ENCODE measurements around the gene SNTG2.
"Not testable (repeated sequence)": the region's sequence is repeated elsewhere in the genome, so short reads cannot be mapped to it uniquely, and the experiment has no call there.

SNTG2 gene

GRCh38 chr2:1209761-1210160, 259.1 kb downstream of the SNTG2 start:
- no peak for DNase-seq

- no peak for DNase-seq
Measured at GRCh38 chr2:1210352-1210751, 259.7 kb downstream of the SNTG2 start.

- no peak for DNase-seq
Measured at GRCh38 chr2:1219901-1220573, 269.4 kb downstream of the SNTG2 start.

- DNase-seq = no peak
Measured at GRCh38 chr2:1222056-1222455, 271.4 kb downstream of the SNTG2 start.

- no peak for DNase-seq
Measured at GRCh38 chr2:1223791-1224190, 273.1 kb downstream of the SNTG2 start.

- no peak for DNase-seq
Measured at GRCh38 chr2:1224901-1225300, 274.3 kb downstream of the SNTG2 start.

GRCh38 chr2:1226766-1227165, 276.1 kb downstream of the SNTG2 start:
- DNase-seq = no peak

- no peak for DNase-seq
Measured at GRCh38 chr2:1227274-1227900, 276.7 kb downstream of the SNTG2 start.

GRCh38 chr2:1229596-1229995, 278.9 kb downstream of the SNTG2 start:
- DNase-seq = not testable (repeated sequence)

- DNase-seq = no peak
Measured at GRCh38 chr2:1230155-1230893, 279.7 kb downstream of the SNTG2 start.

GRCh38 chr2:1231466-1232063, 280.9 kb downstream of the SNTG2 start:
- no peak for DNase-seq

GRCh38 chr2:1233281-1233680, 282.6 kb downstream of the SNTG2 start:
- no peak for DNase-seq

- no peak for DNase-seq
Measured at GRCh38 chr2:1234731-1235308, 284.2 kb downstream of the SNTG2 start.

- DNase-seq = no peak
Measured at GRCh38 chr2:1235806-1236205, 285.2 kb downstream of the SNTG2 start.

GRCh38 chr2:1236606-1237005, 286.0 kb downstream of the SNTG2 start:
- no peak for DNase-seq

- DNase-seq = no peak
Measured at GRCh38 chr2:1237783-1238182, 287.1 kb downstream of the SNTG2 start.

- no peak for DNase-seq
Measured at GRCh38 chr2:1238598-1239138, 288.0 kb downstream of the SNTG2 start.

GRCh38 chr2:1245193-1245592, 294.5 kb downstream of the SNTG2 start:
- DNase-seq = no peak

GRCh38 chr2:1246239-1246638, 295.6 kb downstream of the SNTG2 start:
- no peak for DNase-seq

- DNase-seq = no peak
Measured at GRCh38 chr2:1246991-1247390, 296.3 kb downstream of the SNTG2 start.

GRCh38 chr2:1248187-1248586, 297.5 kb downstream of the SNTG2 start:
- no peak for DNase-seq

- DNase-seq = no peak
Measured at GRCh38 chr2:1249897-1250687, 299.4 kb downstream of the SNTG2 start.

Data from NCI-H1048 (cell line).